Activated T-helper 1 cell treated with anti-CD3 and anti-CD28 coated beads, Interleukin-2, amount 50 U/mL, for 16 hours (primary cell): Measurements from ENCODE around the gene ZNF365.
"Not testable (repeated sequence)": the region's sequence is repeated elsewhere in the genome, so short reads cannot be mapped to it uniquely, and the experiment has no call there.

Source experiments
- DNase-seq, 2 donors: peaks; one replicate each; pipeline ENCODE4 v3.0.0-alpha.2; 2020; ENCODE audit warnings: low read depth in 1 of 2, low spot score in 1 of 2

ZNF365 gene

GRCh38 chr10:62377026-62377415 is 2.9 kb downstream of the ZNF365 start:
- DNase-seq = no peak

GRCh38 chr10:62377966-62378365 is 3.8 kb downstream of the ZNF365 start:
- DNase-seq = no peak

- not testable (repeated sequence) for DNase-seq
Observed at GRCh38 chr10:62378877-62379276, 4.7 kb downstream of the ZNF365 start.

DNA sequence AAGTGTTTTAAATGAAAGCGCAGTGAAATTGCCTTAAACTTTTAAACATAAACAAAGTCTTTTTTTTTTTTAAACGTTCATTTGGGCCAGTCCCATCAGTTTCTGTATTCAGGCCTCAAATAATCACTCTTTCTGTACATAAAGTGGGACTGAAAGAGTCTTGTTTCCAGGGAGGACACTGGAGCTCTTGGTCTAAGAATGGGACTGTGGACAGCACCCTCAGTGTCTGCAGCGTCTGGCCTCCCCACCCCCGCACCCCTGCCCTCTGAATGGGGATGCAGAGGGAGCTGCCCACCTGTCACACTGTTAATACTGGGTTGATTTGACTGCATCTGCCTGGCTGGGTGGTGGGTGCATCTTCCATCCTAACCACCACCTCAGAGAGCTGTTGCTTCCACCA is 5.2 kb downstream of the ZNF365 start:
- no peak for DNase-seq

DNA sequence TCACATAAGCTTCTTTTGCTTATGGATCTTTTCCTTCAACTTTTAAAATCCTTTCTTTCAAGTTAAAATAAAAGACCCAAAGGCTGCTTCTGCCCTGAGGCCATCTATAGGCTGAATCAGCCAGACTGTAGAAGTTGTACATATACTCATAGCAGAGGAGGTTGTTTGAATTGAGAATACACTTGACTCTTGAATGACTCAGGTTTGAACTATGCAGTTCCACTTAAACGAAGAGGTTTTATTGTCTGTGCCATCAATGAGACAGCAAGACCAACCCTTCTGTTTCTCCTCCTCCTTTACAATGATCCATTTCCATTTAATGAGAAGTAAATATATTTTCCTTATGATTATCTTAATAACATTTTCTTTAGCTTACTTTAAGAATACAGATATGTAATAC is 5.8 kb downstream of the ZNF365 start:
- DNase-seq = no peak

- no peak for DNase-seq
Observed at GRCh38 chr10:62381385-62382102, 7.4 kb downstream of the ZNF365 start.

DNA sequence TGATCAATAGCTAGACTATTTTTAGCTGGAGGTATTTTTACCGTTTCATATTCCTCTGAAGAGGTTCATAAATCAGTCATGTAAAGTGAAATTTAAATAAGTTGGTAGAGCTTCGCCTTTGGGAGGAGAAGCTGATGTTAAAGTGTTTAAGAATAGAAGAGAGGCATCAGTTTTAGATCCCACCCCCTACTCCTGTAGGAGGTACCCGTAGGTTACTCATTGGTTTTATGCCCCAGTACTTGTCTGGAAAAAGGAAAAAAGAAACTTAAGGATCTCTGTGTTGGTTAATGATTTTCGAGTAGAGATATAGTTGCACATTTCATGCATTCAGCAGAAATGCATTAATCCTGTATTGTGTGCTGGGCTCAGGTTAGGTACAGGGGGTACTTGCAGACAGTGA is 8.7 kb downstream of the ZNF365 start:
- DNase-seq = no peak

- peak in 1 of 2 donors; percentile 39 for DNase-seq
Observed at GRCh38 chr10:62384057-62384446, 9.9 kb downstream of the ZNF365 start.

DNA sequence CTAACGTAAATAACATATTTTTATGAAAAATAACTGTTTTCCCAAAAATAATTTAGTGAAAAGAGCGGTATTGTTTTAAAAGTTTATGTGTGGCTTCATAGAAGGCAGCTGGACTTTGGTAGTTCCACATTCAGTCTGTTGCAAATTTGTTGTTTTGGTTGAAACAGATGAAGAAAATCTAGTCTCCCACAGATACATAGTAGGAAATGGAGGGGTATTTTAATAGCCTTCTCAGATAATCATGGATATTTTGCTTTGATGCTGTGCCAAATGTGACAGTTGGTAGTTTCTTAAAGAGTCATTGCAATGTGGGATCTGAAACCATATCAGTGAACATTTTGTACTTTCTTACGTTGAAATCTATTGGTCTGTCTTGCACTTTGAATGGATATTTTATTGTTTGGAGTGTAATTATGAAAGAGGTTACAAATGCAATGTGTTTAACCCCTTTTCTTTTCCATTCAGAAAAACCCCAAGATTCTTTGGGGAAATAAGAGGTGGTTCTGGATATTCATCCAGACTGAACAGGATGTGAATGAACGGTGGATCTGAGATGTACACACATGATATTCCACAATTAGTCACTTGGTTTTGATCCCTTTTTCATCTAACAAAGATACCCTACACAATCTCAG is 10.4 kb downstream of the ZNF365 start:
- DNase-seq = no peak

DNA sequence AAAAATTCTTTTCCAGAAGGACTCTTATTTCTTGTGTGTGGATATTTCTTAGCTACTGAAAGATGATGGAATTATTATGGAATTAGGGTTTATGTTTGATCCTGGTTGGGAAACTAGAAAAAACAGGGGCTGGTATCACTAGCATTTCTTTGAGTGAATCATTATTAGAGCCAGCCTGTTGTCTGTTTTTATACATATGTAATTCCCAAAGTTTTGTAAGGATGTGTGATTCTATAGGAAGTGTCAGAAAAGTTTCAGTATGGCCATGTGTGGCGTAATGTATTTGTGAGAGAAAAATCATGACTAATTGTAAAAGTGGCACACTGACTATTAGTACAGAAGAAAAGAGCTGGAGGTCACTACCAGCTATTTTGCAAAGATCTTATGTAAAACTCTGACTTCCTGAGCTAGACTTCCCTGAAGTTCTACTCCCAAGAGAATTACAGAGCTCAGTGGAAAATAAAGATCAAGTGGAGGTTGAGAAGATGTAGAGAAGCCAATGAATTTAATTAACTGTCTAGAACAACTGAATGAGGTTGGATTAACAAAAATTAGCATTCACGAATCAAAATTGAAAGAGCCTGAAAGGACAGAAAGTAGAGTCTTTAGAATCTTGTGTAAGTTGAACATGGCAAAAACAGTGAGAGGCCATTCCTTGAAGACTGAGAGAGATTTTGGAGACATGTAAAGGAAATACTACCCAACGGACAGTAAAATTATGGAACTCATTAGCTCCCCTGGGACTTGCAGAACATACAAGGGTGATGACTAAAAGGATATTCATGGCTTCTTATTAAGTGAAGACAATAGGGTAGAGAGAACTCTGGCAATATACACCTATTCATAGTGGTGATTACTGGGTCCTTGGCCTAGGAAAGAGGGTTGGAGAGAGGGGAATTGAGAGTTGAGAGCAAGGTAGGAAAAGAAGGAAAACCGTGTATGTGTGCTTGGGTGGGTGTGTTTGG is 12.5 kb downstream of the ZNF365 start:
- no peak for DNase-seq

- DNase-seq = no peak
Observed at GRCh38 chr10:62388328-62388727, 14.2 kb downstream of the ZNF365 start.

GRCh38 chr10:62390497-62391176 is 16.5 kb downstream of the ZNF365 start:
- DNase-seq = no peak

DNA sequence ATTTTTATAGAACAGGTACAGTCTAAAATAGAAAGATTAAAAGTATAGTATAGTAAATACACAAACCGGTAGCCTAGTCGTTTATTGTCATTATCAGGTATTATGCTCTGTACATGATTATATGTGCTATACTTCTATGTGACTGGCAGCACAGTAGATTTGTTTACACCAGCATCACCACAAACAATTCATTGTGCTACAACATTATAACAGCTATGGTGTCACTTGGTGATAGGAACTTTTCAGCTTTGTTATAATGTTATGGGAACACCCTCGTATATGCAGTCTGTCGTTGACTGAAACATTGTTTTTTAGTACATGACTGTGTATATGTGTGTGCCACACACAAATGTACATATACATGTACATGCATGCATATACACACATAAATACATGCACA is 19.1 kb downstream of the ZNF365 start:
- no peak for DNase-seq

DNA sequence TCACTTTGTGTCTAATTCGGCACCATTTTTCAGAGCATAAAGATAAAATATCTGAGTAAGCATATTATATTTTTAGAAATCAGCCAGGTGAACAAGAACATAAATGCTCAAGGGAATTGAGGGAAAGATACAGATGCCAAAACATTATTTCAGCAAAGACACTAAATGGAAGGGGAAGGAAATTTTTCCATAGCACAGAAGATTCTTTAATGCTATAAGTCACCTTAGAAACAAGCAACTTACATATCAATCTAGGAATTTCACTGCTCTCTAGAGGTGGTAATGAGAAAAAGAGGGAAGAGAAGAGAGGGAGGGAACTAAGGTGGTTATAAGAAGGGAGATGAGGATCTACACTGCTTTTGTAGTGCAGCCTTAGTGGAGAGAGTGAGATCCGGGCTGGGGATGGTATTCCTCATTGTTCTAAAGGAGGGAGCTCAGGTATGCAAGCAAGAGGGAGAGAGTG is 20.4 kb downstream of the ZNF365 start:
- DNase-seq = no peak

GRCh38 chr10:62395892-62396291 is 21.7 kb downstream of the ZNF365 start:
- DNase-seq = no peak

- no peak for DNase-seq
Observed at GRCh38 chr10:62396864-62397263, 22.7 kb downstream of the ZNF365 start.

- no peak for DNase-seq
Observed at GRCh38 chr10:62399211-62399610, 25.0 kb downstream of the ZNF365 start.

- no peak for DNase-seq
Observed at GRCh38 chr10:62402508-62402907, 28.3 kb downstream of the ZNF365 start.

DNA sequence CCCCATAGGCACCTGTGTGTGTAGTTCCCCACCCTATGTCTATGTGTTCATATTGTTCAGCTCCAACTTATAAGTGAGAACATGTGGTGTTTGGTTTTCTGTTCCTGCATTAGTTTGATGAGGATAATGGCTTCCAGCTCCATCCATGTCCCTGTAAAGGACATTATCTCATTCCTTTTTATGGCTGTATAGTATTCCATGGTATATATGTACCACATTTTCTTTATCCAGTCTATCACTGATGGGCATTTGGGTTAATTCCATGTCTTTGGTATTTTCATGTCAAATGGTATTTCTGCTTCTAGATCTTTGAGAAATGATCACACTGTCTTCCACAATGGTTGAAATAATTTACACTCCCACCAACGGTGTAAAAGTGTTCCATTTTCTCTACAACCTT is 36.4 kb downstream of the ZNF365 start:
- DNase-seq = not testable (repeated sequence)

GRCh38 chr10:62410934-62411333 is 36.8 kb downstream of the ZNF365 start:
- DNase-seq = not testable (repeated sequence)

DNA sequence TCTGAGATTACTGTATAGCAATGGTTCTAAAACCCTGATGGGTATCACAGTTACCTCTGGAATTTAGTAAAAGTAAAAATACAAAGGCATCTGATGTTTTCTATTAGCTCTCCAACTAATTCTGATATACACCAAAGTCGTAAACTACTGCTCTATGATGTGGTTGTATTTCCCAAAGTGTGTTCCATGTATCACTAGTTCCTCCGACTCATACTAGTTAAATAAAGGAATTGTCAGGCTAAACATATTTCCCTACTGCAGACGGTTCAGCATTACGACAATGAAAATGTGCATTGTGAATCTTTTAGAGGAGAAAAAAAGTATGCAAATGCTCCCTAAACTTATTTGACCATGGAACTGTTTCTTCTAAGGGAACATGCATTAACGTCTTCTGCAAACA is 38.9 kb downstream of the ZNF365 start:
- no peak for DNase-seq
